GM19025 (cell line): ENCODE data around the gene PDCD2L.
A peak's percentile ranks its signal among the peaks of the same experiment; 100 is the strongest.
"Not testable (repeated sequence)": the region's sequence is repeated elsewhere in the genome, so short reads cannot be mapped to it uniquely, and the experiment has no call there.

ENCODE experiments used
- ATAC-seq: cut with Tn5 transposase; IDR thresholded peaks from one replicate; pipeline ENCODE4 v1.9.1; 2021; ENCODE audit warnings: mild to moderate bottlenecking, low read depth, moderate library complexity; ENCODE audit not compliant: unreplicated experiment

PDCD2L gene

DNA sequence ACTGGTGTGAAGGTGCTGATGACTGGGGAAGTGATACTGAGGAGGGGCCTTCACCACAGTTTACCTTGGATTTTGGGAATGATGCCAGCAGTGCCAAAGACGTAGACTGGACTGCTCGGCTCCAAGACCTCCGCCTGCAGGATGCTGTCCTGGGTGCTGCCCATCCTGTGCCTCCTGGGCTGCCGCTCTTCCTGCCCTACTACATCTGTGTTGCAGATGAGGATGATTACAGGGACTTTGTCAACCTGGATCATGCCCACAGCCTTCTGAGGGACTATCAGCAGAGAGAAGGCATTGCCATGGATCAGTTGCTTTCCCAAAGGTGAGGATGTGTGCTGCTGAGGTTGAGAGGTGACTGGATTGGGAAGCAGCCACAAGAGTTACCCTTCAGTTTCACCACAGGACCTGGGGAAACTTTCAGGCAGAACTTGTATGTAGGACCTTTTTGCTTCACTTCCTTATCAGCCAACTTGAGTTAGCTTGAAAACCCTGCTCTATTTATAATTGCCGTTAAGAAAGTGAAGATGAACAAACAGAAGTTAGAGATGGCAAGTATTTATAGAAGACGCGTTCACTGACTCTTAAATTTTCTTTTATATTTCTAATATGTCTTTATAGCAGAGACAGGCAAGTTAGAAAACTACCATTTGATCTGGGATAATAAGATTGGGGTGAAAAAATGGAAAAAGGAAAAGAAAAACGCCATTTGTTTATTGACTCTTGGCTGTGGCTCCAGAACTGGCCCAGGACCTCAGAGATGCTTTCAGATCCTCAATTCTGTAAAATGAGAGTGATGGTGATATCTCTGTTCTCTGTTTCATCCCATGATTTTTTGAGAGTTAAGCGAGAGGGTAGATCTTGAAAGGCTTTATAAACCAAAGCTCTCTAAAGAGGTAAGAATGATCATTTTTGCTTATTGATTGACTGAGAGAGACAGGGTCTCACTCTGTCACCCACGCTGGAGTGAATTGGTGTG, 5.3 kb downstream of the PDCD2L start:
- no peak for ATAC-seq

DNA sequence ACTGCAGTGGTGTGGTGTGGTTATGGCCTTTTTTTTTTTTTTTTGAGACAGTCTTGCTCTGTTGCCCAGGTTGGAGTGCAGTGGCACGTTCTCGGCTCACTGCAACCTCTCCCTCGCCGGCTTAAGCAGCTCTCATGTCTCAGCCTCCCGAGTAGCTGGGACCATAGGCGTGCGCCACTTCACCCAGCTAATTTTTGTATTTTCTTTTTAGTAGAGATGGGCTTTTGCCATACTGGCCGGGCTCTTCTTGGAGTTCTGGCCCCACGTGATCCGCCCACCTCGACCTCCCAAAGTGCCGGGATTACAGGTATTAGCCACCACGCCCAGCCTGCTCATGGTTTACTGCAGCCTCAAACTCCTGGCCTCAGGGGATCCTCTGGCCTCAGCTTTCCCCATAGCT, 7.0 kb downstream of the PDCD2L start:
- no peak for ATAC-seq

DNA sequence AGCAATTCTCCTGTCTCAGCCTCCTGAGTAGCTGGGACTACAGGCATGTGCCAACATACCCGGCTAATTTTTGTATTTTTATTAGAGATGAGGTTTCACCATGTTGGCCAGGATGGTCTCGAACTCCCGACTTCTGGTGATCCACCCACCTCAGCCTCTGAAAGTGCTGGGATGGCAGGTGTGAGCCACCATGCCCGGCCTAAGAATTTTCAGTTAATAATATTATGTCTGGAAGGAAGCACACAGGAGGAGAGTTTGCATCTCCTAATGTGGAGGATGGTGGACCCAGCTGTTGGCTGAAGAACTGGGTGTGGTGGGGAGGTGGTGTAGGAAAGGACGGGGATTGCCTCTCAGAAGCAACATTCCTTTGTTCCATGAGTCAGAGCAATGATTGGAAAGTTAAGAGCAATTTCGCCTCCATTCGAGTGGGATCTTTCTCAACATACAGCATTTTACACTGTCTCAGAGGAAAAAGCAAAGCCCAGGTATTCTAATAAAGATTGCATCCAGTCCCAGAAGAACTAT, 11.9 kb downstream of the PDCD2L start:
- ATAC-seq = no peak

DNA sequence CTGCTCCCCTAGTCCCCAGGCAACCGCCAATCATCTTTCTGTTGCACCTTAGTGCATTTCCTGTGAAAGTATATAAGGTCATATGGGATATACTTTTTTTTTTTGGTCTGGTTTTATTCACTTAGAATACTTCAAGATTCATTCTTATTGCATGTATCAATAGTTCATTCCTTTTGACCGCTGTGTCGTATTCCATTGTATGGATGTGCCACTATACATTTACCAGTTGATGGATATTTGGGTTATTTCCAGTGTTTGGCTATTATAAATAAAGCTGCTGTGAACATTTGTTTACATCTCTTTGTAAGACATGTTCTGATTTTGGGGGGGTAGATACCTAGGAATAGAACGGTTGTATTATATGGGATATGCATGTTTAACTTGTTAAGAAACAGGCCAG, 14.1 kb downstream of the PDCD2L start:
- ATAC-seq = no peak

DNA sequence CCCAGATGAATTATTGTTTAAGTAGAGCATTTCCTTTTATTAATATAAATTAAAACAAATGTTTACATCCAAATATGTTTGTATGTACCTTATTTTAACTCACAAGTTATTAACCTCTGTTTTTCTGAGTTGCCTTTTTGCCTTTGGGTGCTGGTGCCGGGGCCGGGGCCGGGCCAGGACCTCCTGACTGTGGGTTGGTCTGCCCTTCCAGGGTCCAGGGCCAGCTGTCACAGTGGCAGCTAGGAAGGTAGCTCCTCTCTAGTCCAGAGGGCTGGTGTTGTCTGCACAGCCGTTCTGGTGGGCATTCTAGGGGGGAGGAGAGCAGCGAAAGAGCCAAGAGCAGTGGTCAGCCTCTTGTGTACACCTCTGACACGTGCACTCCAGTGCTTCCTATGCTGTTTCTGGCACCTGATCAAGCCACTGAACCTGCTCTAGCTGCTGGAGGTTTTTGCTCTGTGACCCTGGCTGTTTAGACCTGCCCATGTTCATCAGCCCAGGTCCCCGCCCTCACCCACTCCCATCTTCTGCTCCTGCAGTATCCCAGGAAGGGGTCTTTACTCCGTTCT, 22.0 kb downstream of the PDCD2L start:
- no peak for ATAC-seq

DNA sequence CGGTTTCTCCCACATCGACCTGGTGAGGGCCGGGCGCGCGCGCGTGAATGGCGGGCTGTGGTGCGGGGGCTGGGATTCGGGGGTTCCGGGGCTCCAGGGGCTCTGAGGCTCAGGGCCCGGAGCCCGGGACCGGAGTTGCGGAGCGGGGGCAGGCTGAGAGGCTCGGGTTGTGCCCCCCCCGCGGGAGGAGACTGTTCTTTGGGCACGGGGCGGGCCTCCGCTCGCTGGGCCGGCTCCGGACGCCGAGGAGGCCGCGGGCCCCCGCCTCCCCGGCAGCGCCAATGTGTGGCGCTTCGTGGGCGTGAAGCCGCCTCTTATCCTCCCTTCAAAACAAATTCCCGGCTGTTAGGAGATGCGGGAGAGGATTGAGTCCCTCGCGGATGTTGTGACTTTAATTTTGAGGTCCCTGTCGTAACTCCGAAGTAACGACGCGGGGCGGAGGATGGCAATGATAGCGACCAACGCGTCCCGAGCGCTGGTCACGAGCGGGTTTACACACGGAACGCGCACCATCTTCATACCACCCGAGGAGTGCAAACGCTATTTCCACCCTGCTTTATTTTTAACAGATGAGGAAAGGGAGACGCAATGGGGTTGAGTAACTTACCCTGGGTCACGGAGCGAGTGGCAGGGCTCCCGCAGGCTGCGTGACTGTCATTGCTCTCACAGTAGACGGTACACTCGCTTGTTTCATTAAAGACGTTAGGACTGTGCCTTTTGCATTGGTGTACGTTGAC, 24.5 kb downstream of the PDCD2L start:
- ATAC-seq = peak; percentile 43

DNA sequence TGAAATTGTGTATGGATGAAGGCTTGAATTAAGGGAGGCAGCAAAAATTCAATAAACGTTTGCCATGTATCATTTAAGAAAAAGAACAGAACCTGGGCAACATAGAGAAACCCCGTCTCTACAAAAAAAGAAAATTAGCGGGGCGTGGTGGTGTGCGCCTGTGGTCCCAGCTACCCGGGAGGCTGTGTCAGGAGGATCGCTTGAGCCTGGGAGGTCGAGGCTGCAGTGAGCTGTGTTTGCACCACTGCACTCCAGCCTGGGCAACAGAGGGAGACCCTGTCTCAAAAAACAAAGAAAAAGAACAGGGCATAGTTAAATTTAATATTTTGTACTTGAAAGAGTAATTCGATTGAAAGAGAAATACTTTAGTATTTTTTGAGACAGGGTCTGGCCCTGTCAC, 25.4 kb downstream of the PDCD2L start:
- no peak for ATAC-seq

DNA sequence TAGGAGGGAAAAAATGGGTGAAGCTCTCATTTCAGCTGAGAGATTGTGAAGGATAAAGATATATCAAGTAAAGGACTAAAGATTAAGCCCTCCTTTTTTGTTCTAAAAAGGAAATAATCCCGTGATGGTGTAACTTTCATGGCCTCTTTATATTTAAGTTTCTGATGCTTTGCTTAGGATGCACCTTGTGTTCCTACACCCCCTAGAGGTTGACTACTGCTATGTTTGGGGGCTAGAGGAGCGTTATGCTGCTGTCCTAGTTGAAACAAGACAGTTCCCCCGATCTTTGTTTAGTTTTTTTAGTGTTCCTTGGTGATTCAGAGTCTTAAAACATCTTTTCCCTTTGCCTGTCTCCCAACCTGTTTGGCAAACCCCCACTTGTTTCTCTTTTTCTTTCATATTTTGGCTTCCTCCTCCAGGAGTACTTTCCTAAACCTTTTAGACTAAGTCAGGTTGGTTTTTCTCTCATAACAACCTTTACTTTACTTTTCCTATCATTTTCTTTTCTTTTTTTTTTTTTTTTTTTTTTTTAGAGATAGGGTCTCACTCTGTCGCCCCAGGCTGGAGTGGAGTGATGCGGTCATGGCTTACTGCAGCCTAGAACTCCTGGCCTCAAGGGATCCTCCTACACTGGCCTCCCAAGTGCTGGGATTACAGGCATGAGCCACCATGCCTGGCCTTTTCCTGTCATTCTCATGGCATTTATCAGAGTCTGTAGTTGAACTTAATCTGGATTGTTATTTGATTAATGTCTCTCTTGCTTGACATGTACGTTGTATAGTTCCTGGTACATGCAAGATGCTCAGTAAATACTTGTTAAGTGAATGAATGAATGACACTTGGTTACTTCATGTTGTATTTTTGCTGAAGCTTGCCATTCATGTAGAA, 26.8 kb downstream of the PDCD2L start:
- no peak for ATAC-seq

DNA sequence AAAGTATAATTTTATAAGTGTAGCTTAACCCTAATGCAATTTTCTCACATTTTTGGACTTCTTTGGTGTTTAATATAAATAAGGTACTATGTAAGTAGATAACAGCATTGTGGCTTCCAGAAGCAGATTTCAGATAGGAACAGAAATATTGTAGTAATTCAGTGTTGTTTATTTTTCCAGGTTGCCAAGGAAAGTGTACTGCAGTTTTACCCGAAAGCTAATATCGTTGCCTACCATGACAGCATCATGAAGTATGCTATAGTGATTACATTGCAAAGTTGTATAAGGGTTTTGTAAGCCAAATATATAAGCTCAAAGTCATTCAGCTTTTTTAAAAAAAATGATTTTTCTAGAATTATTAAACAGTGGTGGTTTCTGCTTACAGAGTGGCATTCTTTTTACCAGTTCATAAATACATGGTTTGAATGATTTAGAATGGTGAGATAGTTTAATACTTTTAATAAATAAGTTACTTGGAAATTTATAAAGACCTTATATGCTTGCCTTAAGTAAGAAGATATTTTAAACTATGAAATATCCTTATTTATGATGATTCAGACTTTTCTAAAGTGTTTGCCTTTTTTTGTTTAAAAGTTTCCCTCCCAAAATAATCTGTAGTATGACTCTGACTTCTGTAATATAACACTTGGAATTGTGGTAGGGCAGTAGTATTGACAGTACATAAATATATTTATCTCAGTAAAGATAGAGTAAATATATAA, 27.6 kb downstream of the PDCD2L start:
- no peak for ATAC-seq

DNA sequence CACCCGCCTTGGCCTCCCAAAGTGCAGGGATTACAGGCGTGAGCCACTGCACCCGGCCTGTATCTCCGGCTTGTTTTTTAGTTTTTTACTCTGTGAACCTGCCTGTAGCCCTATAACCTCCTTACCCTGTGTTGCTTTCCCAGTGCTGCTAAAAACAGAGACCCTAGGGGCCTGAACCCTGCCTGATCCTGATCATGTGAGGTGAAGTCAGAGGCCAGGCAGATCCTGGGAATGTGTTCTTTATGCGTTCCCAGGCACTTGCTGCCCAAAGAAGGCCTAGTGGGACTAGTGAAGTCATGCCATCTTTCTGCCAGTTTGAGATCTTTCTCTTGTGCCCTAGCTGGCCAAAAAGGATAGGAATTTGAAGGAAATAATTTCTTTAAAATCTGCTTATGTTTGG, 28.6 kb downstream of the PDCD2L start:
- ATAC-seq = no peak

DNA sequence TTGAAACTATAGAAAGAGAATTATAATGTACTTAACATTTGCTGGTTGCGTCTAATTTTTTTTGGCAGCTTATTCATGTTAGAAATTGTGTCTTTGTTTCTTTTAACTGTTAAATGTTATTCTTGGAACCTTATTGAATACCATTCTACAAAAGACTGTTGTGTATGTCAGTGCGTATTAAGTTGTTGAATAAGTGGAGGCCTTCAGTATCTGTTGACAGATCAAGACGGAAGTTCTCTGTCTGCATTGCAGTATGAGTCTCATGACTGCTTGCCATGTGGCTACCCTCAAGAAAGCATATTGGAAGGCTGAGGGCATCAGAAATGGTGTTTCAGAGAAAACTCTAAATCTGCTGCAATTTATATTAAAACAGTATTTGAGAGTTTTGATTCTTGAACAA, 32.5 kb downstream of the PDCD2L start:
- ATAC-seq = no peak

DNA sequence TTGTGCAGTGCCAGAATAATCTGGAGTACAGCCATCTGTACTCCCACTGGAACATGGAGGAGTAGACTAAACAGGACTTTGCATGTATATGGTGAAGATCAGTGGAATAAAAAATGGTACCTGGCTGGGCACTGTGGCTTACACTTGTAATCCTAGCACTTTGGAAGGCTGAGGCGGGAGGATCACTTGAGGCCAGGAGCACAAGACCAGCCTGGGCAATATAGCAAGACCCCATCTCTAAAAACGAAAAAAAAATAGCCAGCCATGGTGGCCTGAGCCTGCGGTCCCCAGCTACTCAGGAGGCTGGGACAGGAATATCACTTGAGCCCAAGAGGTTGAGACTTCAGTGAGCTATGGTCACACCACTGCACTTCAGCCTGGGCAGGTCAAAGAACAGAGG, 44.0 kb downstream of the PDCD2L start:
- no peak for ATAC-seq

DNA sequence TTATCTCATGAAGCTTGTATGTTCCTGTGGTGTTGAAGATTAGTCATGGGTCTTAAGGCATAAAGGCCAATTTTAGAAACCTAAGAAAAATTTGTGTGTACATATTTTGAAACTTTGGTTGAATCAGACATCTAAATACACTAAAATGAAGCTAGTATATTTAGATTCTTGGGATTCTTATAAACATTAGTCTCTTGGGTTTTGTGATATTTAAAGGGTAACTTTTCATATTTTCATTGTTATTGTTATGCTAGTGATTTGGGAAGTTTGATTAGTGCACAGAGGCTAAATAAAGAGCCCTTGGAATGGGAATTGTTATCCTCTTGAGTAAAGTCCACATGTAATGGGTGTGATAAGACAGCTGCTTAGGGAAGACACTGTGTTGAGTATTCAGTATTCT, 48.5 kb downstream of the PDCD2L start:
- ATAC-seq = no peak

DNA sequence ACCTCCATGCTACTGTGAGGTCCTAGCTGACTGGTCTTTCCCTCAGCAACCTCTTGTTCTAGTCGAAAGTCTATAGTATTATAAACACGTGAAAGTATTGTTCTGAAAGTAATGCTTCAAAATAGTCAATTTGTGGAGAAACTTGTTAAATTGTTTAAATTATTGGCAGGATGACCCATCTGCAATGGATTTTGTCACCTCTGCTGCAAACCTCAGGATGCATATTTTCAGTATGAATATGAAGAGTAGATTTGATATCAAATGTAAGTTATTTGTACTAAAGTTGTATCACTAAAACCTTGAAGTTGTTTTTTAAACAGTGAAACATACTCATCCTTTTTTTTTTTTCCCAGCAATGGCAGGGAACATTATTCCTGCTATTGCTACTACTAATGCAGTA, 49.9 kb downstream of the PDCD2L start:
- no peak for ATAC-seq

DNA sequence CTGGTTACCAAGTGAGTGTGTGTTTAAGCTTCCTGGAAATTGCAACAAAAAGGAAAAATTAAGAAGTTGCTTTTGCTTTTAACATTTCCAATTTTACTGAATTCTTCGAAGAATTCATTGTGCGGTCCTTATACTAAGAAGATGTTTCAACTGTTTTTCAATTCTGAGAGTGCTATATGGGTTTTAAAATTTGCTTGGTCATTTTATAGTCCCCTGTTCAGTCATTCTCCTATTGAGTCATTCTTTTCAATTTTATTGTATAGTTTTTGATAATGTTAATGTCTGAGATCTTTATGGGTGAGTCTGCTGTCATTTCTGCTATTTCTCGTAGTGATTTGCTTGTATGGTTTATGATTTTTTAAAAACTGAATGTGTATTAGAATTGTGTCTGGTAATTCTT, 50.5 kb downstream of the PDCD2L start:
- ATAC-seq = no peak

DNA sequence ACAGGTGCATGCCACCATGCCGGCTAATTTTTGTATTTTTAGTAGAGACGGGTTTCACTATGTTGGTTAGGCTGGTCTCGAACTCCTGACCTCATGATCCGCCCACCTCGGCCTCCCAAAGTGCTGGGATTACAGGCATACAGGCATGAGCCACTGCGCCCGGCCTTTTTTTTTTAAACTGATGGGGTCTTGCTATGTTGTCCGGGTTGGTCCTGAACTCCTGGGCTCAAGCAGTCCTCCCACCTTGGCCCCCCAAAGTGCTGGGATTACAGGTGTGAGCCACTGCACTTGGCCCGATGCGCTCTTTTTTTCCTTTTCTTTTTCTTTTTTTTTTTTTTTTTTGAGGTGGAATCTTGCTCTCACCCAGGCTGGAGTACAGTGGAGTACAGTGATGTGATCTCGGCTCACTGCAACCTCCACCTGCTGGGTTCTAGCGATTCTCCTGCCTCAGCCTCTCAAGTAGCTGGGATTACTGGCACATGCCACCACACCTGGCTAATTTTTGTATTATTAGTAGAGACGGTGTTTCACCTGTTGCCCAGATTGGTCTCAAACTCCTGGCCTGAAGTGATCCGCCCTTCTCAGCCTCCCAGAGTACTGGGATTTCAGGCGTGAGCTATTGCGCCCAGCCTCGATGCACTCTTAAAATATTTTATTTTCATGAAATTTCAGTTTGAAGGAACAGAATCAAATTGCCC, 51.7 kb downstream of the PDCD2L start:
- ATAC-seq = not testable (repeated sequence)

DNA sequence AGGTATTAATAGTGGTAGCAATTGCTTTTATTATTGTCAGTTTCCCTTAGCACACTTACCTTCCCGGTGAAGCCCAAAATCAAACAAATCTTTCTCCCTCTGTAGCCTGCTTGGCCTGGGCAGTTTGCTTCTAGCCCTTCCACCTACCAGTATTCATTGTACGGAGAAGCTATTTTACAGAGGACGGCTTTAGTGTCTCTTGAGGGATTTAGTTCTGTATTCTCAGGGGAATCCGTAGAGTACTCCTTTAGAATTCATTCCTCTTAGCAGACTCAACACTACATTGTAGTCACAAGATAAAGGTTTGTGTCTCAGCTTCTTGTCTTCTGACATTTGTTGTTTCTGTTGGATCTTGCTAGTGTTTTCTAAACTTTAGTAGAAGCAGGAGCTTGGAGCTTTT, 53.2 kb downstream of the PDCD2L start:
- ATAC-seq = no peak

DNA sequence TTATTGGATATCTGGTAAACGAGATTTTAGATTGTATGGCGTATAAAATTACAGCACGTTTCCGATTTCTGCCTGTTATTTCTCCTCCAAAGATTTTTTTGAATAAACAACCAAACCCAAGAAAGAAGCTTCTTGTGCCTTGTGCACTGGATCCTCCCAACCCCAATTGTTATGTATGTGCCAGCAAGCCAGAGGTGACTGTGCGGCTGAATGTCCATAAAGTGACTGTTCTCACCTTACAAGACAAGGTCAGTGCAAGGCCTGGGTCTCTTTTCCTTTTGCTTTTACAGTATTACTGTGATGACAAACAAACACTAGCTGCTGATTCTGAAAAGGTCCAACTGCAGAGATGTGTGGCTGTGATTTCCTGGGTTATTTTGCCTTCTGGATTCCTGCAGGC, 54.5 kb downstream of the PDCD2L start:
- no peak for ATAC-seq

DNA sequence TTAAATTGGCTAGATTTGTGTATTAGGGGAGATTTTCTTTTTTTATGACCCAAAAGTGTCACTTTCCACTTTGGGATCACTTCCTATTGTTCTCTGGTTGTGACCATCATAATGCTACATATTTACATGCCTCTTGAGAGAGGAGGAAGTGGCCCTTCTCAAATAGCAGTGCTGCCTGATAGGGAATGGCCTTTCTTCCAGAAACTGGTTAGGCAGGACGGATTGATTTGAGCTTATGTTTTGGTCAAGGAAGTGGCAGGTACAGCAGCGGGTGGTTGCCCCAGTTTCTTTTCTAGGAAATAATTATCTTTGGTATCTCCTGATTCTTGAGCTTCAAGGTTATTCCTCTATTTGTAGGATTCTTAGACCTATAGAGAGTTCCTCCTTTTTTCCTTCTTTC, 55.4 kb downstream of the PDCD2L start:
- ATAC-seq = no peak
